ENCODE results near the gene ALDOC.

DNA sequence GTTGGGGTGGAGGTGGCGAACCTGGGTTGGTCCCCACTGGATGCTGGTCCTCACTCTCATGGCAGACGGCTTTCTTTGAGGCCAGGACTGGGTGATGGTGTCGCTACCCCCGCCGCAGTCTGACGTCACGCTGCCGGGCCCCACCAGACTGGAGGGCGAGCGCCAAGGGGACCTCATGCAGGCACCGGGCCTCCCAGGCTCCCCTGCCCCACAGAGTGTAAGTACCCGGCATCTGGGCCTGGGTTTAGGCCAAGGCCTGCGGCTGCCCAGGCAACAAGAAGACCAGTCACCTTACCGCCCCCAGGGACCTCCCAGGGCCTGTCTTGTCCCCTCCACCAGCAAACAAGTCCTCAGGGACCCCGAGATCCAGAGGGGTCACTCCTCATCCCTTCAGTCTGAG is 52.8 kb downstream of the ALDOC start:
- TF ChIP-seq POLR2AphosphoS5 (IDR thresholded peaks at IDR 0.05), result no peak
- TF ChIP-seq, protein P1, sequence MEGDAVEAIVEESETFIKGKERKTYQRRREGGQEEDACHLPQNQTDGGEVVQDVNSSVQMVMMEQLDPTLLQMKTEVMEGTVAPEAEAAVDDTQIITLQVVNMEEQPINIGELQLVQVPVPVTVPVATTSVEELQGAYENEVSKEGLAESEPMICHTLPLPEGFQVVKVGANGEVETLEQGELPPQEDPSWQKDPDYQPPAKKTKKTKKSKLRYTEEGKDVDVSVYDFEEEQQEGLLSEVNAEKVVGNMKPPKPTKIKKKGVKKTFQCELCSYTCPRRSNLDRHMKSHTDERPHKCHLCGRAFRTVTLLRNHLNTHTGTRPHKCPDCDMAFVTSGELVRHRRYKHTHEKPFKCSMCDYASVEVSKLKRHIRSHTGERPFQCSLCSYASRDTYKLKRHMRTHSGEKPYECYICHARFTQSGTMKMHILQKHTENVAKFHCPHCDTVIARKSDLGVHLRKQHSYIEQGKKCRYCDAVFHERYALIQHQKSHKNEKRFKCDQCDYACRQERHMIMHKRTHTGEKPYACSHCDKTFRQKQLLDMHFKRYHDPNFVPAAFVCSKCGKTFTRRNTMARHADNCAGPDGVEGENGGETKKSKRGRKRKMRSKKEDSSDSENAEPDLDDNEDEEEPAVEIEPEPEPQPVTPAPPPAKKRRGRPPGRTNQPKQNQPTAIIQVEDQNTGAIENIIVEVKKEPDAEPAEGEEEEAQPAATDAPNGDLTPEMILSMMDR (IDR thresholded peaks at IDR 0.05 in 8 of 11, conservative IDR thresholded peaks at IDR 0.05 in 3 of 11), result no peak
